ENCODE results near the gene PTBP2.

The PTBP2 gene

GRCh38 chr1:96764469-96764868 is 42.9 kb downstream of the PTBP2 start:
- no peak for DNase-seq (ENCODE audit: low spot score)
- TF ChIP-seq, protein P1, sequence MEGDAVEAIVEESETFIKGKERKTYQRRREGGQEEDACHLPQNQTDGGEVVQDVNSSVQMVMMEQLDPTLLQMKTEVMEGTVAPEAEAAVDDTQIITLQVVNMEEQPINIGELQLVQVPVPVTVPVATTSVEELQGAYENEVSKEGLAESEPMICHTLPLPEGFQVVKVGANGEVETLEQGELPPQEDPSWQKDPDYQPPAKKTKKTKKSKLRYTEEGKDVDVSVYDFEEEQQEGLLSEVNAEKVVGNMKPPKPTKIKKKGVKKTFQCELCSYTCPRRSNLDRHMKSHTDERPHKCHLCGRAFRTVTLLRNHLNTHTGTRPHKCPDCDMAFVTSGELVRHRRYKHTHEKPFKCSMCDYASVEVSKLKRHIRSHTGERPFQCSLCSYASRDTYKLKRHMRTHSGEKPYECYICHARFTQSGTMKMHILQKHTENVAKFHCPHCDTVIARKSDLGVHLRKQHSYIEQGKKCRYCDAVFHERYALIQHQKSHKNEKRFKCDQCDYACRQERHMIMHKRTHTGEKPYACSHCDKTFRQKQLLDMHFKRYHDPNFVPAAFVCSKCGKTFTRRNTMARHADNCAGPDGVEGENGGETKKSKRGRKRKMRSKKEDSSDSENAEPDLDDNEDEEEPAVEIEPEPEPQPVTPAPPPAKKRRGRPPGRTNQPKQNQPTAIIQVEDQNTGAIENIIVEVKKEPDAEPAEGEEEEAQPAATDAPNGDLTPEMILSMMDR (IDR thresholded peaks at IDR 0.05; ENCODE audit: borderline replicate concordance, control extremely low read depth, extremely low read depth, insufficient read depth, missing control alignments) = no peak
- in situ Hi-C loops (cut with MboI; ENCODE audit: low sequenced_read_pairs, unreplicated experiment) = no loop called here

GRCh38 chr1:96771847-96772246 is 50.3 kb downstream of the PTBP2 start:
- no peak for DNase-seq (ENCODE audit: low spot score)
- TF ChIP-seq, protein P1 (IDR thresholded peaks at IDR 0.05; ENCODE audit: borderline replicate concordance, control extremely low read depth, extremely low read depth, insufficient read depth, missing control alignments) = no peak
- in situ Hi-C loops (cut with MboI; ENCODE audit: low sequenced_read_pairs, unreplicated experiment) = no loop called here

- DNase-seq (ENCODE audit: low spot score) = no peak
- TF ChIP-seq, protein P1 (IDR thresholded peaks at IDR 0.05; ENCODE audit: borderline replicate concordance, control extremely low read depth, extremely low read depth, insufficient read depth, missing control alignments) = no peak
- in situ Hi-C loops (cut with MboI; ENCODE audit: low sequenced_read_pairs, unreplicated experiment) = no loop called here
These were observed 50.8 kb downstream of the PTBP2 start for GRCh38 chr1:96772349-96772748.

GRCh38 chr1:96772972-96773371 is 51.4 kb downstream of the PTBP2 start:
- in situ Hi-C loops (cut with MboI; ENCODE audit: low sequenced_read_pairs, unreplicated experiment) = no loop called here
- DNase-seq (ENCODE audit: low spot score) = no peak
- TF ChIP-seq, protein P1 (IDR thresholded peaks at IDR 0.05; ENCODE audit: borderline replicate concordance, control extremely low read depth, extremely low read depth, insufficient read depth, missing control alignments) = no peak

DNA sequence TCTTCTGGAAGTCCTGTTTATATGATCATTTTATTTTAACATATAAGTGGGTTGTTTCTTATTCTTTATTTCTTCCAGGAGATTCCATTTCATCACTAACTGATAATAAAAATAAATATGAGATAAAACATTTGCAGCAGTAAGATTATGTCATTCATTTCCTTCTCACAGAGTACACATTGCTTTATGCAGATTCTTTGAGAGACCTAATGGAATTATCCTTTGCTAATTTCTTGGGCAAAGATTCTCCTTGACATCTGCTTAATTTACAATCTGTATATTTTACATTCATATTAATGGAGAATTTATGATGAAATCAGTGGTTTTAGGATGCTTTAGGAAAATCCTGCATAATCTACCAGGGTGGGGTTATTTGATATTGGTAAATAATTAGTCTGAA is 60.6 kb downstream of the PTBP2 start:
- TF ChIP-seq, protein P1 (IDR thresholded peaks at IDR 0.05; ENCODE audit: borderline replicate concordance, control extremely low read depth, extremely low read depth, insufficient read depth, missing control alignments) = no peak
- no peak for DNase-seq (ENCODE audit: low spot score)
- in situ Hi-C loops (cut with MboI; ENCODE audit: low sequenced_read_pairs, unreplicated experiment) = no loop called here

DNA sequence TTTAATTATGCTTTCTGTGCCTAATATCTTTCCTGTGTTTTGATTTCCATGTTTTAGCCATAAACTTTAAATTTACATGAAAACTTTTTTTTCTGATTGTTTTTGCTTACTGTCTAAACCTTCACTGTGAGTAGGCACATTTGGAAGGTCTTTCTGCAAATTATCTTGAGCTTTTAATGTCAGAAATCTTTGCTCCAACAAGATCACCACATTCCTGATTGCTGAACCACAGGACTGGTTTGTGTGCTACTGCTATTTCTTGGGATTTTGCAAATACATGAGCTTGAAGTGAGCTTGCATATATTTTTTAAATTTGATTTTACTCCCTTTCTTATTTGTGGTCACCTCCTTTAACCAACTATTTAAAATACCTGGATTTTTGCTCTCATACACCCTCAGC is 61.3 kb downstream of the PTBP2 start:
- DNase-seq (ENCODE audit: low spot score) = no peak
- in situ Hi-C loops (cut with MboI; ENCODE audit: low sequenced_read_pairs, unreplicated experiment) = no loop called here
- TF ChIP-seq, protein P1 (IDR thresholded peaks at IDR 0.05; ENCODE audit: borderline replicate concordance, control extremely low read depth, extremely low read depth, insufficient read depth, missing control alignments) = no peak

- TF ChIP-seq, protein P1 (IDR thresholded peaks at IDR 0.05; ENCODE audit: borderline replicate concordance, control extremely low read depth, extremely low read depth, insufficient read depth, missing control alignments) = no peak
- no peak for DNase-seq (ENCODE audit: low spot score)
- in situ Hi-C loops (cut with MboI; ENCODE audit: low sequenced_read_pairs, unreplicated experiment) = no loop called here
These were observed 69.0 kb downstream of the PTBP2 start for GRCh38 chr1:96790599-96790998.
